DOHH2 (cell line): Measurements from ENCODE around the gene ECD.
A peak's percentile ranks its signal among the peaks of the same experiment; 100 is the strongest.

ENCODE experiments used
- H3F3A ChIP-seq: fragments of 200-600 bp; sonication (generic), shearing (Covaris generic); 2 replicates; pipeline ENCODE4 v1.6.0; 2016; ENCODE audit warnings: antibody characterized with exemption, mild to moderate bottlenecking; ENCODE audit not compliant: control insufficient read depth, insufficient read depth
- H3K27ac ChIP-seq: fragments of 200-600 bp; sonication (generic); 2 replicates; pipeline ENCODE4 v1.5.1; 2014; ENCODE audit warnings: low read depth, mild to moderate bottlenecking, low read length, moderate library complexity
- H3K27me3 ChIP-seq: fragments of 200-600 bp; sonication (generic); 2 replicates; pipeline ENCODE4 v1.6.1; 2014; ENCODE audit warnings: mild to moderate bottlenecking, low read length, mixed read lengths; ENCODE audit not compliant: control insufficient read depth
- H3K36me3 ChIP-seq: fragments of 200-600 bp; sonication (generic); 2 replicates; pipeline ENCODE4 v1.6.1; 2014; ENCODE audit warnings: mild to moderate bottlenecking, low read length, moderate library complexity, mixed read lengths; ENCODE audit not compliant: control insufficient read depth
- H3K4me1 ChIP-seq: fragments of 200-600 bp; sonication (generic); 2 replicates; pipeline ENCODE4 v1.6.1; 2014; ENCODE audit warnings: mild to moderate bottlenecking, low read length, mixed read lengths; ENCODE audit not compliant: control insufficient read depth
- H3K4me2 ChIP-seq: fragments of 200-600 bp; sonication (generic); 2 replicates; pipeline ENCODE4 v1.6.0; 2014; ENCODE audit warnings: mild to moderate bottlenecking, low read length, moderate library complexity
- H3K4me3 ChIP-seq: fragments of 200-600 bp; sonication (generic); 2 replicates; pipeline ENCODE4 v1.5.1; 2014; ENCODE audit warnings: mild to moderate bottlenecking, low read length, mixed read lengths
- H3K79me2 ChIP-seq: fragments of 200-600 bp; sonication (generic); 2 replicates; pipeline ENCODE4 v1.6.1; 2014; ENCODE audit warnings: mild to moderate bottlenecking, low read length, mixed read lengths; ENCODE audit not compliant: control insufficient read depth
- H3K9me2 ChIP-seq: fragments of 200-600 bp; sonication (generic); replicated peaks from 2 replicates; pipeline ENCODE4 v1.6.1; 2014; ENCODE audit warnings: mild to moderate bottlenecking, low read length, mixed read lengths; ENCODE audit not compliant: control insufficient read depth
- H3K9me3 ChIP-seq: fragments of 200-600 bp; sonication (generic); 2 replicates; pipeline ENCODE4 v1.6.1; 2014; ENCODE audit warnings: antibody characterized with exemption, low read length, mixed read lengths; ENCODE audit not compliant: control insufficient read depth, insufficient read depth
- H4K20me1 ChIP-seq: fragments of 200-600 bp; sonication (generic); 2 replicates; pipeline ENCODE4 v1.6.0; 2014; ENCODE audit warnings: low read depth, mild to moderate bottlenecking, antibody characterized with exemption, low read length, moderate library complexity; ENCODE audit not compliant: control insufficient read depth, insufficient read depth
- EZH2phosphoT487 ChIP-seq: fragments of 200-600 bp; sonication (generic); IDR thresholded peaks from 2 replicates; pipeline ENCODE4 v1.6.1; 2017; ENCODE audit warnings: borderline replicate concordance, mild to moderate bottlenecking, antibody characterized with exemption, low read length, moderate library complexity, mixed read lengths
- TF ChIP-seq, protein P1 (sequence below): fragments of 200-600 bp; sonication (generic); IDR thresholded peaks from one replicate; pipeline ENCODE4 v1.5.1; 2014; ENCODE audit warnings: antibody characterized with exemption, mild to moderate bottlenecking, low read depth, low read length; ENCODE audit not compliant: poor library complexity, severe bottlenecking

ECD gene

DNA sequence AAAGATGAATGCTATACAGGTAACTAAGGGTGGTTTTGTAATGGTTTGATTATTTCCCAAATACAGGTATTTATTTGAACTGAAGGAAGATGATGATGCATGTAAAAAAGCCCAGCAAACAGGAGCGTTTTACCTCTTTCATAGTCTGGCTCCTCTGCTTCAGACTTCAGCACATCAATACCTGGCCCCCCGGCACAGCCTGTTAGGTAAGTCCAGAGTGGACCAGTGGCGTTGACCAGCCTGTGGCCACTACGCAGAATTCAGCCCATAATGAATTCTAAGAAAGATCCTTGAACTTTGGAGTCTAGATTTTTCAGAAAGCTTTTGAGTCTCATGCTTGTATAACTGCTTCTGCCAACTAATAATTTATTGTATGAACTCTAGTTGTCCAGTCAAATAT is 47.9 kb downstream of the ECD start:
- Histone ChIP-seq H3K36me3 (peaks cover 18% of the 10 kb centered on the region), H4K20me1 (no peaks in the 10 kb centered on the region), H3K27me3 (no peaks in the 10 kb centered on the region), H3K9me2 (no peaks in the 10 kb centered on the region), H3K9me3 (no peaks in the 10 kb centered on the region), H3K27ac (no peak overlapping the region), H3F3A (peaks cover 11% of the 10 kb centered on the region), H3K4me3 (no peak overlapping the region), H3K4me2 (no peak overlapping the region), H3K4me1 (peaks cover 9% of the 10 kb centered on the region), H3K79me2 (no peaks in the 10 kb centered on the region)
- no peak for TF ChIP-seq EZH2phosphoT487
- TF ChIP-seq, protein P1, sequence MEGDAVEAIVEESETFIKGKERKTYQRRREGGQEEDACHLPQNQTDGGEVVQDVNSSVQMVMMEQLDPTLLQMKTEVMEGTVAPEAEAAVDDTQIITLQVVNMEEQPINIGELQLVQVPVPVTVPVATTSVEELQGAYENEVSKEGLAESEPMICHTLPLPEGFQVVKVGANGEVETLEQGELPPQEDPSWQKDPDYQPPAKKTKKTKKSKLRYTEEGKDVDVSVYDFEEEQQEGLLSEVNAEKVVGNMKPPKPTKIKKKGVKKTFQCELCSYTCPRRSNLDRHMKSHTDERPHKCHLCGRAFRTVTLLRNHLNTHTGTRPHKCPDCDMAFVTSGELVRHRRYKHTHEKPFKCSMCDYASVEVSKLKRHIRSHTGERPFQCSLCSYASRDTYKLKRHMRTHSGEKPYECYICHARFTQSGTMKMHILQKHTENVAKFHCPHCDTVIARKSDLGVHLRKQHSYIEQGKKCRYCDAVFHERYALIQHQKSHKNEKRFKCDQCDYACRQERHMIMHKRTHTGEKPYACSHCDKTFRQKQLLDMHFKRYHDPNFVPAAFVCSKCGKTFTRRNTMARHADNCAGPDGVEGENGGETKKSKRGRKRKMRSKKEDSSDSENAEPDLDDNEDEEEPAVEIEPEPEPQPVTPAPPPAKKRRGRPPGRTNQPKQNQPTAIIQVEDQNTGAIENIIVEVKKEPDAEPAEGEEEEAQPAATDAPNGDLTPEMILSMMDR: no peak

DNA sequence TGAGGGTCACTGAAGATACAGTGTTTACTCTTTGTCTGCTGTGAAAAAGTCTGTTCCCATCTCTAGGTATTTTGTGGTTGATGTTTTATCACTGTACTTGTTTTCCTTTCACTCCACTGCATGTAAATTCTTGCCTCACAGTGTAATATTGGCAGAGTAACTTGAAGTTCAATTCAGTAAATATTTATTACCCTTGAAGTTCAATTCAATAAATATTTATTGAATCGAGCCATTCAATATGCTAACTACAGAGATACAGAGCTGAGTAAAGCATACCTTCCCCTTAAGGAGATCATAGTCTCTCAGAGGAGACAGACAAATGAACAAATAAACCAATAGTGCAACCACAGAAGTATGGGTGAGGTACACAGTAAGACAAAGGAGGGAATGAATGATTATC is 48.4 kb downstream of the ECD start:
- Histone ChIP-seq H3K4me1 (peaks cover 9% of the 10 kb centered on the region), H3K4me3 (no peak overlapping the region)

DNA sequence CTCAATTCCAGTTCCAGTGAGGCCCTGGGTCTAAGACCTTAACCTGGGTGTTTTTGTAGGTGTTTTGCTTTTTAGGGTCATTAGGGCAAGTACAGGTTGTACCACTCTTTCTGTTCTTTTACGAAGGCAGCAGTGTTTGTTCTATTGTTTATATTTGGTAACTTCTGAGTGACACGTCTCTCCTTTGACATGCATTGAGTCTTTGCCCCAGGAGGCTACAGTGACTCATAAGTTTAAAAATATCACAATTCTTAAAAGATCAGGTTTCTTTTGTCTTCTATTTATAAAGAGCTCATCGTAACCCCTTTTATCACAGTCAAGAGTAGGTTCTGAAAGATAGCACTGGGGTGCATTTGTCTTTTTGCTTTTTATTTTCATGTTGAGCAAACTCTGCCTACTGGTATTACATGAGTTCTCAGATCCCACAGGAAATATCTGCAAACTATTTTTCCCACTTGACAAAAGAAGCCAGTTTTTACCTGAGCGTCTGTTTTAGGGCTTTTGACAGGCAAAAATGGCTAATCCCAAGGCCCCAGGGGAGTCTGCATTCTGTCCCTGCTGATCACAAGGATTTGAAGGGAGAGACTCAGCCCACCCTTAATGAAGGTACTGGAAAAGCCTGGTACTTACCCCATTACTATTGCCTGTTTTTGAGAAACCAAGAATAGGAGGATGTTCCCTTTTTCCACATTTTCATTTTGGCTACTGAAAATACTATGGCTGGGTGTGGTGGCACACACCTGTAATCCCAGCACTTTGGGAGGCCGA is 49.6 kb downstream of the ECD start:
- Histone ChIP-seq H3K4me2 (peak overlapping the region; percentile 59), H3K4me3 (peak overlapping the region; percentile 2; the same call in 1 of the 2 replicates), H3K9me2 (no peaks in the 10 kb centered on the region), H3F3A (peaks cover 19% of the 10 kb centered on the region), H3K4me1 (peaks cover 9% of the 10 kb centered on the region), H3K36me3 (peaks cover 14% of the 10 kb centered on the region), H3K27me3 (no peaks in the 10 kb centered on the region), H3K9me3 (no peaks in the 10 kb centered on the region), H4K20me1 (no peaks in the 10 kb centered on the region), H3K27ac (no peak overlapping the region), H3K79me2 (no peaks in the 10 kb centered on the region)
- TF ChIP-seq, protein P1: no peak
- no peak for TF ChIP-seq EZH2phosphoT487

More for the DNA sequence above, 48.4 kb downstream of the ECD start:
- Histone ChIP-seq H3K9me2 (no peaks in the 10 kb centered on the region), H3K79me2 (no peaks in the 10 kb centered on the region), H3K9me3 (no peaks in the 10 kb centered on the region), H3K27ac (no peak overlapping the region), H3F3A (peaks cover 11% of the 10 kb centered on the region), H3K4me2 (no peak overlapping the region), H3K36me3 (peaks cover 20% of the 10 kb centered on the region), H4K20me1 (no peaks in the 10 kb centered on the region), H3K27me3 (no peaks in the 10 kb centered on the region)
- no peak for TF ChIP-seq EZH2phosphoT487
- TF ChIP-seq, protein P1: no peak
